MM.1S (cell line): Measurements from ENCODE around the gene NINJ2.

Experiments used
- DNase-seq: peaks from one replicate; pipeline ENCODE4 v3.0.0-alpha.2; 2015
- H2AFZ ChIP-seq: fragments of 300-600 bp; sonication (generic); 2 replicates; pipeline ENCODE4 v1.6.0; 2016; ENCODE audit warnings: antibody characterized with exemption, low read length
- H3F3A ChIP-seq: fragments of 300-600 bp; sonication (generic); 2 replicates; pipeline ENCODE4 v1.6.1; 2016; ENCODE audit warnings: mild to moderate bottlenecking, antibody characterized with exemption, low read length, moderate library complexity, mixed read lengths; ENCODE audit not compliant: insufficient read depth
- H3K27ac ChIP-seq: fragments of 300-600 bp; sonication (generic); 2 replicates; pipeline ENCODE4 v1.5.1; 2016; ENCODE audit warnings: mild to moderate bottlenecking, low read length
- H3K27me3 ChIP-seq: fragments of 300-600 bp; sonication (generic); replicated peaks from 2 replicates; pipeline ENCODE4 v1.6.0; 2016; ENCODE audit warnings: low read length; ENCODE audit not compliant: insufficient read depth
- H3K36me3 ChIP-seq: fragments of 300-600 bp; sonication (generic); replicated peaks from 2 replicates; pipeline ENCODE4 v1.6.1; 2016; ENCODE audit warnings: mild to moderate bottlenecking, low read length, mixed read lengths; ENCODE audit not compliant: insufficient read depth
- H3K4me1 ChIP-seq: fragments of 300-600 bp; sonication (generic); 2 replicates; pipeline ENCODE4 v1.6.1; 2016; ENCODE audit warnings: low read length, mixed read lengths
- H3K4me2 ChIP-seq: fragments of 300-600 bp; sonication (generic); 2 replicates; pipeline ENCODE4 v1.6.0; 2016; ENCODE audit warnings: low read depth, low read length
- H3K4me3 ChIP-seq: fragments of 300-600 bp; sonication (generic); 2 replicates; pipeline ENCODE4 v1.5.1; 2016; ENCODE audit warnings: low read length, mixed read lengths
- H3K79me2 ChIP-seq: fragments of 300-600 bp; sonication (generic); 2 replicates; pipeline ENCODE4 v1.6.1; 2016; ENCODE audit warnings: mixed run types, low read length, mixed read lengths
- H3K9ac ChIP-seq: fragments of 300-600 bp; sonication (generic); 2 replicates; pipeline ENCODE4 v1.6.1; 2016; ENCODE audit warnings: low read length, mixed read lengths
- H3K9me2 ChIP-seq: fragments of 300-600 bp; sonication (generic); replicated peaks from 2 replicates; pipeline ENCODE4 v1.6.1; 2016; ENCODE audit warnings: mild to moderate bottlenecking, low read length, mixed read lengths; ENCODE audit not compliant: insufficient read depth
- H3K9me3 ChIP-seq: fragments of 300-600 bp; sonication (generic); replicated peaks from 2 replicates; pipeline ENCODE4 v1.6.1; 2016; ENCODE audit warnings: mild to moderate bottlenecking, low read length, mixed read lengths; ENCODE audit not compliant: insufficient read depth
- H4K20me1 ChIP-seq: fragments of 300-600 bp; sonication (generic); 2 replicates; pipeline ENCODE4 v1.6.1; 2016; ENCODE audit warnings: mild to moderate bottlenecking, low read length, moderate library complexity, mixed read lengths; ENCODE audit not compliant: insufficient read depth
- EZH2 ChIP-seq: fragments of 300-600 bp; sonication (generic); optimal IDR thresholded peaks from 2 replicates; pipeline ENCODE3; 2017; ENCODE audit warnings: low read depth, mild to moderate bottlenecking, antibody characterized with exemption, low read length, mixed read lengths
- EZH2phosphoT487 ChIP-seq: fragments of 300-600 bp; sonication (generic); IDR thresholded peaks from 2 replicates; pipeline ENCODE4 v1.6.1; 2018; ENCODE audit warnings: antibody characterized with exemption, low read length
- TF ChIP-seq, protein P1 (sequence below): fragments of 300-600 bp; sonication (generic); IDR thresholded peaks from 2 replicates; pipeline ENCODE4 v1.5.1; 2016; ENCODE audit warnings: antibody characterized with exemption, low read length, mixed read lengths

Gene NINJ2

GRCh38 chr12:581321-581720 is 81.9 kb downstream of the NINJ2 start:
- no peak for TF ChIP-seq EZH2
- TF ChIP-seq, protein P1, sequence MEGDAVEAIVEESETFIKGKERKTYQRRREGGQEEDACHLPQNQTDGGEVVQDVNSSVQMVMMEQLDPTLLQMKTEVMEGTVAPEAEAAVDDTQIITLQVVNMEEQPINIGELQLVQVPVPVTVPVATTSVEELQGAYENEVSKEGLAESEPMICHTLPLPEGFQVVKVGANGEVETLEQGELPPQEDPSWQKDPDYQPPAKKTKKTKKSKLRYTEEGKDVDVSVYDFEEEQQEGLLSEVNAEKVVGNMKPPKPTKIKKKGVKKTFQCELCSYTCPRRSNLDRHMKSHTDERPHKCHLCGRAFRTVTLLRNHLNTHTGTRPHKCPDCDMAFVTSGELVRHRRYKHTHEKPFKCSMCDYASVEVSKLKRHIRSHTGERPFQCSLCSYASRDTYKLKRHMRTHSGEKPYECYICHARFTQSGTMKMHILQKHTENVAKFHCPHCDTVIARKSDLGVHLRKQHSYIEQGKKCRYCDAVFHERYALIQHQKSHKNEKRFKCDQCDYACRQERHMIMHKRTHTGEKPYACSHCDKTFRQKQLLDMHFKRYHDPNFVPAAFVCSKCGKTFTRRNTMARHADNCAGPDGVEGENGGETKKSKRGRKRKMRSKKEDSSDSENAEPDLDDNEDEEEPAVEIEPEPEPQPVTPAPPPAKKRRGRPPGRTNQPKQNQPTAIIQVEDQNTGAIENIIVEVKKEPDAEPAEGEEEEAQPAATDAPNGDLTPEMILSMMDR: no peak
- no peak for TF ChIP-seq EZH2phosphoT487
- Histone ChIP-seq H3F3A (no peaks in the 10 kb centered on the region), H3K79me2 (no peaks in the 10 kb centered on the region), H3K9me2 (no peaks in the 10 kb centered on the region), H3K36me3 (no peaks in the 10 kb centered on the region), H3K9me3 (no peaks in the 10 kb centered on the region), H3K9ac (no peak overlapping the region), H4K20me1 (no peaks in the 10 kb centered on the region), H3K4me3 (no peak overlapping the region), H3K4me1 (no peaks in the 10 kb centered on the region), H3K4me2 (no peak overlapping the region), H3K27ac (no peak overlapping the region), H2AFZ (no peak overlapping the region), H3K27me3 (no peaks in the 10 kb centered on the region)
- no peak for DNase-seq

- Histone ChIP-seq H3K79me2 (no peaks in the 10 kb centered on the region), H3F3A (no peaks in the 10 kb centered on the region), H2AFZ (no peak overlapping the region), H3K27me3 (no peaks in the 10 kb centered on the region), H3K4me1 (peaks cover 2% of the 10 kb centered on the region; the same call in 1 of the 2 replicates), H3K27ac (no peak overlapping the region), H3K9me3 (no peaks in the 10 kb centered on the region), H3K9ac (no peak overlapping the region), H3K36me3 (no peaks in the 10 kb centered on the region), H4K20me1 (no peaks in the 10 kb centered on the region), H3K9me2 (no peaks in the 10 kb centered on the region), H3K4me2 (no peak overlapping the region), H3K4me3 (no peak overlapping the region)
- TF ChIP-seq EZH2phosphoT487: no peak
- no peak for TF ChIP-seq EZH2
- TF ChIP-seq, protein P1: no peak
- DNase-seq: no peak
Measured at GRCh38 chr12:580813-581212, 82.4 kb downstream of the NINJ2 start.

DNA sequence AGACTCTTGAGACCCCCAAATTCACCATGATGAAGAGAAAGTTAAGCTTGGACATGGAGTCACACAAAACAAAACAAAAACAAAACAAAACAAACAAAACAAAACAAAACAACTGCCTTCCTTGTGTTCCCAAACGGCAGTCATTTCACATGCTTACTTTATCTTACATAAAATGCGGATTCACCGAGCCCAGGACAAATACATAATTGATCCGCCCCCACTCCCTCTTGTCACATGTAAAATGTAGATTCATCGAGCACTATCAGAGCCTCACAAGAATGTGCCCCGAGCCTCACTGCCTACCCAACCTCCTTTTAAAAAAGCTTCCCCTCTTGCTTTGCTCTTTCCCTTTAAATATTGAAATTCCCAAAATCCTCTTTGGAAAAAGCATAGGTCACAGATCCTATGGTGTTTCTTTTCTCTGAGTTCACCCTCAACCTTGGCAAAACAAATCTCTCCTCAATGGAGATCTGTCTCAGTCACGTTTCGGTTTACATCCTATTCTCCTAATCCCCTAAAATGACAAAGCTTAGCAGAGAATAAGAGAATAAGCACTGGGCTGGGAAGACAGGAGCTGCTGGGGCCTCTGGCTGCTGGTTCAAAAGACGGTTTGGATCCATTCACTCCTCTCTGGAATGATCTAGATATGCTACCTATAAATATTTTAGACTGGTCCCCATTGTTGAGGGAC is 83.7 kb downstream of the NINJ2 start:
- Histone ChIP-seq H3K4me1 (peaks cover 4% of the 10 kb centered on the region; the same call in 1 of the 2 replicates), H2AFZ (no peak overlapping the region), H3K36me3 (no peaks in the 10 kb centered on the region), H3K79me2 (no peaks in the 10 kb centered on the region), H3K27ac (no peak overlapping the region), H3K9ac (no peak overlapping the region), H3K9me3 (no peaks in the 10 kb centered on the region), H3F3A (no peaks in the 10 kb centered on the region), H4K20me1 (no peaks in the 10 kb centered on the region), H3K4me3 (no peak overlapping the region), H3K9me2 (no peaks in the 10 kb centered on the region), H3K4me2 (no peak overlapping the region), H3K27me3 (no peaks in the 10 kb centered on the region)
- DNase-seq: no peak
- TF ChIP-seq EZH2 (no peak), EZH2phosphoT487 (no peak)
- TF ChIP-seq, protein P1: no peak
